GM12891 (cell line): ENCODE data around the gene ATP13A4. TPM values are rescaled to one million over a fixed set of nuclear protein-coding genes. Genes with fewer than 3 reads are reported as not detected.

Source experiments
- DNase-seq: peaks from one replicate; pipeline ENCODE4 v3.0.0; 2011; ENCODE audit warnings: low spot score; ENCODE audit not compliant: insufficient read length
- FAIRE-seq: peaks from 2 replicates; lab custom pipeline; 2011; peaks lifted over from hg19 to GRCh38; lab: Jason Lieb, UNC
- PAX5 ChIP-seq: IDR thresholded peaks from 2 replicates; pipeline ENCODE4 v1.6.1; 2011; ENCODE audit warnings: low read length, moderate library complexity, mild to moderate bottlenecking; ENCODE audit not compliant: insufficient read depth, severe bottlenecking
- POLR2A ChIP-seq: IDR thresholded peaks from 2 replicates; pipeline ENCODE4 v1.6.1; 2011; ENCODE audit warnings: low read depth, low read length, control low read depth
- POLR2AphosphoS5 ChIP-seq: IDR thresholded peaks from 2 replicates; pipeline ENCODE4 v1.6.1; 2011; ENCODE audit warnings: low read depth, low read length, control low read depth
- POU2F2 ChIP-seq: IDR thresholded peaks from 2 replicates; pipeline ENCODE4 v1.6.1; 2011; ENCODE audit warnings: low read depth, mild to moderate bottlenecking, control low read depth, low read length, moderate library complexity
- SPI1 ChIP-seq: IDR thresholded peaks from 2 replicates; pipeline ENCODE4 v1.6.1; 2011; ENCODE audit warnings: low read depth, low read length, control low read depth
- TAF1 ChIP-seq: IDR thresholded peaks from 2 replicates; pipeline ENCODE4 v1.6.1; 2011; ENCODE audit warnings: low read depth, low read length, control low read depth
- polyA plus RNA-seq: library from polyadenylated mRNA; unstranded; fragments of >200 nt; gene quantifications from one replicate; pipeline ENCODE4 v1.2.1, GENCODE V29; 2012; ENCODE audit warnings: low read depth, missing spikeins, inconsistent platforms; ENCODE audit not compliant: missing spikeins

The ATP13A4 gene, protein sequence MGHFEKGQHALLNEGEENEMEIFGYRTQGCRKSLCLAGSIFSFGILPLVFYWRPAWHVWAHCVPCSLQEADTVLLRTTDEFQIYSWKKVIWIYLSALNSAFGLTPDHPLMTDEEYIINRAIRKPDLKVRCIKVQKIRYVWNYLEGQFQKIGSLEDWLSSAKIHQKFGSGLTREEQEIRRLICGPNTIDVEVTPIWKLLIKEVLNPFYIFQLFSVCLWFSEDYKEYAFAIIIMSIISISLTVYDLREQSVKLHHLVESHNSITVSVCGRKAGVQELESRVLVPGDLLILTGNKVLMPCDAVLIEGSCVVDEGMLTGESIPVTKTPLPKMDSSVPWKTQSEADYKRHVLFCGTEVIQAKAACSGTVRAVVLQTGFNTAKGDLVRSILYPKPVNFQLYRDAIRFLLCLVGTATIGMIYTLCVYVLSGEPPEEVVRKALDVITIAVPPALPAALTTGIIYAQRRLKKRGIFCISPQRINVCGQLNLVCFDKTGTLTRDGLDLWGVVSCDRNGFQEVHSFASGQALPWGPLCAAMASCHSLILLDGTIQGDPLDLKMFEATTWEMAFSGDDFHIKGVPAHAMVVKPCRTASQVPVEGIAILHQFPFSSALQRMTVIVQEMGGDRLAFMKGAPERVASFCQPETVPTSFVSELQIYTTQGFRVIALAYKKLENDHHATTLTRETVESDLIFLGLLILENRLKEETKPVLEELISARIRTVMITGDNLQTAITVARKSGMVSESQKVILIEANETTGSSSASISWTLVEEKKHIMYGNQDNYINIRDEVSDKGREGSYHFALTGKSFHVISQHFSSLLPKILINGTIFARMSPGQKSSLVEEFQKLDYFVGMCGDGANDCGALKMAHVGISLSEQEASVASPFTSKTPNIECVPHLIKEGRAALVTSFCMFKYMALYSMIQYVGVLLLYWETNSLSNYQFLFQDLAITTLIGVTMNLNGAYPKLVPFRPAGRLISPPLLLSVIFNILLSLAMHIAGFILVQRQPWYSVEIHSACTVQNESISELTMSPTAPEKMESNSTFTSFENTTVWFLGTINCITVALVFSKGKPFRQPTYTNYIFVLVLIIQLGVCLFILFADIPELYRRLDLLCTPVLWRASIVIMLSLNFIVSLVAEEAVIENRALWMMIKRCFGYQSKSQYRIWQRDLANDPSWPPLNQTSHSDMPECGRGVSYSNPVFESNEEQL
- polyA plus RNA-seq, result 0.54 TPM

DNA sequence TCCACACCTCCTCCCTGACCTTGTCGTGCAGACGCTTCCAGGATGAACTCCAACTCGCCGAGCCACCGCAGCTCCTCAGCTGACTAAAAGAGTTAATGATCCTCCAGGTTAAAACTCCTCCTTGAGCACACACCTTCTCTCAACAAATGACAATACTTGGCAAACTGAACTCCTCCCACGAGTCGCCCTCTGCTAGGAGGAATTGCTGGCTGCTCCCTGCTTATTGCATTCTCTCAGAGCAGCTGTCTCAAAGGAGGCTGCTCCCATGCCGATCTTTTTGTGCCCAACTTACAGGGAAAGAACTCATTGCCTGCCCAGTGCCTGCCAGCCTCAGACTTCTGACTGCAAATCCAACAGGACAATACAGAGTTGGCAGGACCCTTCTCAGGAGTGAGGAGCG, at the start of gene ATP13A4:
Gene ATP13A4, minus strand, starts transcription at position 85 of the 400 bp plus-strand sequence. CDS start 96 bp downstream, outside the sequence.
- TF ChIP-seq SPI1 (no peak), TAF1 (no peak), POLR2AphosphoS5 (no peak), PAX5 (no peak), POLR2A (no peak), POU2F2 (no peak)
- no peak for FAIRE-seq
- DNase-seq, result no peak

DNA sequence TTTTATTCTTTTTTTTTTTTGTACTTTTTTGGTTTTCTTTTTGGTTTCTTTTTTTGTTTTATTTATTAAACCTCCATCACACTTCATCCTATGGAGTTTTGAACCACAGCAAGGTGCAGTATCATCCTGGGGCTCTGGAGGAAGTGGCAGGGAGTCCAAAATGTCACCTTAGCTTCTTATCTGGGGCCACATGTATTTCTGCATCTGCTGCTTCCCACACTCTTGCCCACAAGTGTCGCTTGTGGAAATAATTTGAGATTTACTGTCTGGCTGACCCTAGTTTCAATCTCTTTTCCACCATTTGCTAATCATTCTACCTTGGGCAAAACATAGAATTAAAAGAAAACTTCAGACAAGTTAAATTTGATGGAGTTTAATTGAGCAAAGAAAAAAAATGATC, 44.7 kb upstream of the ATP13A4 start:
- FAIRE-seq (no peak), DNase-seq (no peak)
- no peak for TF ChIP-seq PAX5
- TF ChIP-seq POU2F2, result no peak
- TF ChIP-seq POLR2A, result no peak
- TF ChIP-seq TAF1, result no peak

DNA sequence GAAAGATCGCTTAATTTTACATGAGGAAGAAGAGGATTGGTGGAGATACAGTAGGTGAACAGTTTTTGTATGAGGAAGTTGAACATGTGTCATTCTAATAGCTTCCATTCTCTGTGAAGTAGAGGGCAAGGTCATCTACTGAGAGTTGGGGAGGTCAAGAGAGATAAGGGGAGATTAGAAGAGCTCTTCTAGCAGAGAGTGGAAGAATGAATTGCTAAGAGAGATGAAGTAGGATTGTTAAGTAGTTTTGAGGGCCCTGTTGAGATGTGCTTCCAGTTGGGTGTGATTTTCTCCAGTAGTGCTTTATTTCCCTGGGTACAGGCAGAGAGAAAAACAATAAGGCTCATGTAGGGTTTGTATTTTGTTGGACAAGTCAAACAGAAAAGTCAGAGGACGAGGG, 43.5 kb upstream of the ATP13A4 start:
- DNase-seq (no peak), FAIRE-seq (no peak)
- TF ChIP-seq POU2F2, result no peak
- no peak for TF ChIP-seq TAF1
- TF ChIP-seq PAX5, result no peak

DNA sequence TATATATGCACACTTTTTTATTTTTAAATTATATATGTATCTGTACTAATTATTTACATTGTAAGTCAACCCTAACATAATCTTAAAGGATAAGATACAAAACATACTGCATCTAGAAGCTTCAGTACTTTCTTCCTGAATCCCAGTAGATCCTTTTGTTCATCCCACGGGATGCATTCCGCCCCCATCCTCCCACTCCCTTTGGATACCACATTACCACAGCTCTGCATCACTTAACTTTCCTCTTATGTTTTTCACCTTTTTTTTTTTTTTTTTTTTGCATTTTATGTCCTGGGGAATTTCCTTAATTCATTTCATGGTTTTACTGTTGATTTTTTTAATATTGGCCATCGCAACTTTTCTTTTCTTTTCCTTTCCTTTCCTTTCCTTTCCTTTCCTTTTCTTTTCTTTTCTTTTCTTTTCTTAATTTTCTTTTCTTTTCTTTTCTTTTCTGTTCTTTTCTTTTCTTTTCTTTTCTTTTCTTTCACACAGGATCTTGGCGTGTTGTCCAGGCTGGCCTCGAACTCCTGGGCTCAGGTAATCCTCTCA, 41.3 kb upstream of the ATP13A4 start:
- FAIRE-seq, result no peak
- TF ChIP-seq POLR2AphosphoS5, result no peak
- TF ChIP-seq TAF1, result no peak
- TF ChIP-seq PAX5, result no peak
- no peak for TF ChIP-seq SPI1
- TF ChIP-seq POLR2A, result no peak
- no peak for TF ChIP-seq POU2F2

DNA sequence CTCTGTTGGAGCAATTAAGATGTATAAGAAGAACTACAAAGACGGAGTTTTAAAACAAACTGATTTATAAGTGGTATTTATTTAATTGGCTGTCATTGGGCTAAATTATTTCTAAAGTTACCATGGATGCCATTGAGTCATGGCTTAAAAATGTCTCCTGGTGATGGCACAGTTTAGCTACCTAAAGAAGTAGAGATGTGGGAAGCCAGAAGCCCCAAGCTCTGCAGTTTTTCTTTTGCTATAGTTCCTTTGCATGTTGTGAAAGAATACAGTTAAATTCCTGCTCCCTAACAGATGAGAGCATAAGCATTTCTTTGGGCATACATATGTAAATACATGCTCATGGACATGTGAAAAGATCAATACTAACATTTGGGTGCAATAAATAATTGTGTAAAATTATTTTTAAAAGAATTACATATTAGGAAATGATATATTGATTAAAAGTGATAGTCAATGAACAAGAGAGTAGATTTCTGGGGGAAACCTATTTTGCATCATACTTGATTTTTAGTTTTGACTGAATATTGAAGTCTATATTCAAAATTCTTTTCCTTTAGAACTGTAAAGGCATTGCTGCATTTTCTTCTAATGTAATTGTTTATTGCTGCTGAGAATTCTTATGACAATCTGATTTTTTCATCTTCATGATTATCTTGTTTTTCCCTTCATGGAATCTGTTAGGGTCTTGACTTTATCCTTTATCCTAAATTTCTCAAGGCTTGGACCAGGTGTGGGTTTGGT, 40.4 kb upstream of the ATP13A4 start:
- no peak for FAIRE-seq
- no peak for DNase-seq
- TF ChIP-seq TAF1, result no peak
- no peak for TF ChIP-seq PAX5
- TF ChIP-seq SPI1, result no peak
- no peak for TF ChIP-seq POLR2A
- TF ChIP-seq POLR2AphosphoS5, result no peak
- no peak for TF ChIP-seq POU2F2

More for the DNA sequence above, 41.3 kb upstream of the ATP13A4 start:
- no peak for DNase-seq

DNA sequence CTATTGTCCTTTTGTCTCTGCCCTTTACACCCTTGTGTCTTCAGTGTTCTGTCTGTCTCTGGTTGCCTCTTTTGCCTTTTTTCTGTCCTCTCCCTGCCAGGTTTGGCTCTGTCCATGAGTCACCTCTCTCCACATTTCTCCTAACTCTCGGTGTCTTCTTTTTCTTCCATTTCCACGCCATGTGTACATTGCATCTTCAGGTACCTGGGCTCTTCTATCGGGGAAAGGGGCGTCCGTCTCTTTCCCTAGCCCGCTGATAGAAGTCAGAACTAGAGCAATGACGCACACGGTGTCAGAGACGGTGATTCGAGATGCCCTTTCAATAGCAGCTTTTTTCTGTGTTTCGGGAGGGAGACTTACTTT, 39.0 kb upstream of the ATP13A4 start:
- no peak for DNase-seq
- TF ChIP-seq POLR2AphosphoS5 (0 out of 2 replicates have a peak, but pooled peaks have one; percentile 10), POLR2A (no peak)
- FAIRE-seq, result peak; percentile 31

DNA sequence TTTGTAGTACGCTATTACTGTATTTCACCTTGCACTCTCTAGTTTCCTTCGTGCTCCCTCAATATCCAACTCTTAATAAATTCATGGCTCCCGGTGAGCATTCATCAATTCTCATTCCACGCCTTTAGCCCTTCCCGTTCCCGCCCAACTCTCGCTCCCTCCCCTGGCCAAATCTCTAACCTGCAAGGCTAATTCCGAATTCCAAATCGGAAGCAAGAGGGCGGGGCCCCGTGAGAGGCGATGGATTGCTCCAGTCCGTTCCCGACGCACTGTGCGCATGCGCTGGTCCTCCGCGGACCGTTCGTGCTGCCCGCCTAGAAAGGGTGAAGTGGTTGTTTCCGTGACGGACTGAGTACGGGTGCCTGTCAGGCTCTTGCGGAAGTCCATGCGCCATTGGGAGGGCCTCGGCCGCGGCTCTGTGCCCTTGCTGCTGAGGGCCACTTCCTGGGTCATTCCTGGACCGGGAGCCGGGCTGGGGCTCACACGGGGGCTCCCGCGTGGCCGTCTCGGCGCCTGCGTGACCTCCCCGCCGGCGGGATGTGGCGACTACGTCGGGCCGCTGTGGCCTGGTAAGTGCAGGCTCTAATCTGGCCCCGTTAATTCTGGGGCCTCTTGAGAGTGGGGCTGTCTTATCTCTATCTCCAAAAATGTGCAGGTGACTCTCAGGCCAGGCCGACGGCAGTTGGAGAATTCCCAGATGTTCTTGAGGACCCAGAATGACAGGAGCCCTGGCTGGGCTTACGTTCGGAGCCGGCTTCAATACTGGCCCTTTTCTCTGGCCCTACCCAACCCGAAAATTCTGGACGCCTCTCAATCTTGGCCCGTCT, 38.4 kb upstream of the ATP13A4 start, which contains the start of gene OPA1:
Gene OPA1, plus strand, starts transcription at position 368 of the 827 bp plus-strand sequence. Its CDS starts 170 bp downstream, at position 538.
- FAIRE-seq (peak; percentile 95), DNase-seq (peak; percentile 79)
- TF ChIP-seq POLR2A (peak; percentile 68; the same call in 1 of the 2 replicates), TAF1 (peak; percentile 87), SPI1 (peak; percentile 54), POLR2AphosphoS5 (peak; percentile 76), POU2F2 (peak; percentile 83), PAX5 (no peak)

DNA sequence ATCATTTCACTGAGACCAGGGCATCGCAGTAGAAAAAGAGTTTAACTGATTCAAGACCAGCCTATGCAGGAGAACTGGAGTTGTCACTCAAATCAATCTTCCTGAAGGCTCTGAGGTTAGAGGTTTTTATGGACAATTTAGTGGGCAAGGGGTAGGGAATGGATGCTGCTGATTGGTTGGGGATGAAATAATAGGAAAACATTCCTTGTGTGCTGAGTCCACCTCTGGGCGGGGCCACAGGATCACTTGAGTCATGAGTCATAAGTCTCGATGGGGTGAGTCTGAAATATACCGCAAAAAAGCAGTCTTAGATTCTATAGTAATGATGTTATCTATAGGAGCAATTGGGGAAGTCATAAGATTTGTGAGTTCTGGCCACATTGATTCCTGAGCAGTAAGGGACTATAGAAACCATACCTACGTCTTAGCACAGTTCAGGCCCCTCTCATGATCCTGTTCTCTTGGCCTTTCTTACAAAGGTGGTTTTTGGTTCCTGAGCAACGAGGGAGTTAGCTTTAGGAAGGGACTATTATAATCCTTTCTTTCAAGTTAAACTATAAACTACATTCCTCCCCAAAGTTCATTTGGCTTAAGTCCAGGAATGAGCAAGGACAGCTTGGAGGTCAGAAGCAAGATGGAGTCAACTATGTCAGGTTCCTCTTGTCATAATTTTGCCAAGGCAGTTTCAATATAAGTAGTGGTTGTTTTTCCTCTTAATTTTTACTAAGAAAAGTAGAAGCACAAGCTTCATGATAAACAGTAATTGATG, 35.6 kb upstream of the ATP13A4 start:
- TF ChIP-seq TAF1, result no peak
- TF ChIP-seq POLR2AphosphoS5, result no peak
- no peak for TF ChIP-seq SPI1
- FAIRE-seq (no peak), DNase-seq (no peak)
